Measurements from ENCODE around the gene RHOD. TPM values are rescaled to one million over a fixed set of nuclear protein-coding genes. Genes with fewer than 3 reads are reported as not detected.

The RHOD gene
- total RNA-seq, 1 donor from 2014 or later, result 19.5 TPM

- H3K36me3 Mint-ChIP-seq, result peaks cover 3% of the 10 kb centered on the region
- peaks cover 4% of the 10 kb centered on the region for H3K4me1 Mint-ChIP-seq
- no peaks in the 10 kb centered on the region for H3K9me3 Mint-ChIP-seq
- H3K4me3 Mint-ChIP-seq, result no peak overlapping the region
- H3K27ac Mint-ChIP-seq, result no peak overlapping the region
- no peaks in the 10 kb centered on the region for H3K27me3 Mint-ChIP-seq (ENCODE audit: low read depth)
- TF ChIP-seq, protein P1, sequence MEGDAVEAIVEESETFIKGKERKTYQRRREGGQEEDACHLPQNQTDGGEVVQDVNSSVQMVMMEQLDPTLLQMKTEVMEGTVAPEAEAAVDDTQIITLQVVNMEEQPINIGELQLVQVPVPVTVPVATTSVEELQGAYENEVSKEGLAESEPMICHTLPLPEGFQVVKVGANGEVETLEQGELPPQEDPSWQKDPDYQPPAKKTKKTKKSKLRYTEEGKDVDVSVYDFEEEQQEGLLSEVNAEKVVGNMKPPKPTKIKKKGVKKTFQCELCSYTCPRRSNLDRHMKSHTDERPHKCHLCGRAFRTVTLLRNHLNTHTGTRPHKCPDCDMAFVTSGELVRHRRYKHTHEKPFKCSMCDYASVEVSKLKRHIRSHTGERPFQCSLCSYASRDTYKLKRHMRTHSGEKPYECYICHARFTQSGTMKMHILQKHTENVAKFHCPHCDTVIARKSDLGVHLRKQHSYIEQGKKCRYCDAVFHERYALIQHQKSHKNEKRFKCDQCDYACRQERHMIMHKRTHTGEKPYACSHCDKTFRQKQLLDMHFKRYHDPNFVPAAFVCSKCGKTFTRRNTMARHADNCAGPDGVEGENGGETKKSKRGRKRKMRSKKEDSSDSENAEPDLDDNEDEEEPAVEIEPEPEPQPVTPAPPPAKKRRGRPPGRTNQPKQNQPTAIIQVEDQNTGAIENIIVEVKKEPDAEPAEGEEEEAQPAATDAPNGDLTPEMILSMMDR (IDR thresholded peaks at IDR 0.05; ENCODE audit: unreplicated experiment), result no peak
- DNase-seq (ENCODE audit: low spot score in 2 of 2, unreplicated experiment in 2 of 2), result no peak
Measured at GRCh38 chr11:67076202-67076601, 19.6 kb downstream of the RHOD start.

GRCh38 chr11:67079065-67079705 lies 22.5 kb downstream of the RHOD start:
- peaks cover 16% of the 10 kb centered on the region for H3K4me1 Mint-ChIP-seq
- H3K27me3 Mint-ChIP-seq (ENCODE audit: low read depth), result no peaks in the 10 kb centered on the region
- H3K27ac Mint-ChIP-seq, result no peak overlapping the region
- TF ChIP-seq, protein P1 (IDR thresholded peaks at IDR 0.05; ENCODE audit: unreplicated experiment), result no peak
- no peaks in the 10 kb centered on the region for H3K9me3 Mint-ChIP-seq
- DNase-seq (ENCODE audit: low spot score in 2 of 2, unreplicated experiment in 2 of 2), result no peak
- H3K36me3 Mint-ChIP-seq, result no peaks in the 10 kb centered on the region
- no peak overlapping the region for H3K4me3 Mint-ChIP-seq

DNA sequence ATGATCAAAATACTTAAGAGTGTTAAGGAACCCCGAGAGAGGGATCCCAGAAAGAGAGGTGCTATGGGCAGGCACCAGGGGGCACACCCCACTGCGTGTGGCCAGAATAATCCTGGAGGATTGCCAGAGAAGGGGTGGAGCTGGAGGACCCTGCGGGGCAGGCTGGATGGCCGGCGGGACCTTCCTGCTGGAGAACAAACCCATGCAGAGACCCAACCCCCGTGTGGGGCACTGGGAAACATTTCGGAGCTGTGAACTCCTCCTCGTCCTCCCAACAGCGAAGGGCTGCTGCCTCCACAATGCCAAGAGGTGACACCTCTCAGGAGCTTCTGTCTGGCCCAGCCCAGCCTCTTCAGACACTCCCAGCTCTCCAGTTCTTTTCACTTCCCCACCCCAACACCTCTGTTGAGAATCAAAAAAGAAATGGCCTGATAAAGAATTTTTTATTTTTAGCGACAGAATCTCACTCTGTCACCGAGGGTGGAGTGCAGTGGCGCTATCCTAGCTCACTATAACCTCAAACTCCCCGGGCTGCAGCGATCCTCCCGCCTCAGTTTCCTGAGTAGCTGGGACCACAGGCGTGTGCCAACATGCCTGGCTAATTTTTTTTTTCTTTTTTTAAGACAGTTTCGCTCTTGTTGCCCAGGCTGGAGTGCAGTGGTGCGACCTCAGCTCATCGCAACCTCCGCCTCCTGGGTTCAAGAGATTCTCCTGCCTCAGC lies 25.6 kb downstream of the RHOD start:
- no peaks in the 10 kb centered on the region for H3K36me3 Mint-ChIP-seq
- no peaks in the 10 kb centered on the region for H3K27me3 Mint-ChIP-seq (ENCODE audit: low read depth)
- H3K27ac Mint-ChIP-seq, result no peak overlapping the region
- H3K4me1 Mint-ChIP-seq, result peaks cover 16% of the 10 kb centered on the region
- no peak for DNase-seq (ENCODE audit: low spot score in 2 of 2, unreplicated experiment in 2 of 2)
- no peak overlapping the region for H3K4me3 Mint-ChIP-seq
- TF ChIP-seq, protein P1 (IDR thresholded peaks at IDR 0.05; ENCODE audit: unreplicated experiment), result no peak
- H3K9me3 Mint-ChIP-seq, result no peaks in the 10 kb centered on the region

DNA sequence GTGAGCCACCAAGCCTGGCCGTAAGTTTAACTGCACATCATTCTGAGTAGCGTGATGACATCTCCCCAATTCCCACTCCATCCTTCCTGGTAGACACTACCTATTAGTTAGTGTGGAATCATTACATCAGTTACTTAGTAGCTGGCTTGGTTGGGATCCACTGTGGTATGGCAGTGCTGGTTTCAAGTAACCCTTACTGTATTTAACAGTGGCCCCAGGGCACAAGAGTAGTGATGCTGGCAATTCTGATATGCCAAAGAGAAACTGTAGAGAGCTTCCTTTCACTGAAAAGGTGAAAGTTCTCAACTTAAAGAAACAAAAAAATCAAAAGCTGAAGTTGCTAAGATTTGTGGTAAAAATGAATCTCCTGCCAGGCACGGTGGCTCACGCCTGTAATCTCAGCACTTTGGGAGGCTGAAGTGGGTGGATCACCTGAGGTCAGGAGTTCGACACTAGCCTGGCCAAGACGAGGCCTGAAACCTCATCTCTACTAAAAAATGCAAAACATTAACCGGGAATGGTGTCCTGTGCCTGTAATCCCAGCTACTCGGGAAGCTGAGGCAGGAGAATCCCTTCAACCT lies 27.2 kb downstream of the RHOD start:
- no peak overlapping the region for H3K4me3 Mint-ChIP-seq
- no peak overlapping the region for H3K27ac Mint-ChIP-seq
- no peaks in the 10 kb centered on the region for H3K27me3 Mint-ChIP-seq (ENCODE audit: low read depth)
- no peaks in the 10 kb centered on the region for H3K36me3 Mint-ChIP-seq
- TF ChIP-seq, protein P1 (IDR thresholded peaks at IDR 0.05; ENCODE audit: unreplicated experiment), result no peak
- peaks cover 12% of the 10 kb centered on the region for H3K4me1 Mint-ChIP-seq
- no peaks in the 10 kb centered on the region for H3K9me3 Mint-ChIP-seq
- DNase-seq (ENCODE audit: low spot score in 2 of 2, unreplicated experiment in 2 of 2), result no peak

DNA sequence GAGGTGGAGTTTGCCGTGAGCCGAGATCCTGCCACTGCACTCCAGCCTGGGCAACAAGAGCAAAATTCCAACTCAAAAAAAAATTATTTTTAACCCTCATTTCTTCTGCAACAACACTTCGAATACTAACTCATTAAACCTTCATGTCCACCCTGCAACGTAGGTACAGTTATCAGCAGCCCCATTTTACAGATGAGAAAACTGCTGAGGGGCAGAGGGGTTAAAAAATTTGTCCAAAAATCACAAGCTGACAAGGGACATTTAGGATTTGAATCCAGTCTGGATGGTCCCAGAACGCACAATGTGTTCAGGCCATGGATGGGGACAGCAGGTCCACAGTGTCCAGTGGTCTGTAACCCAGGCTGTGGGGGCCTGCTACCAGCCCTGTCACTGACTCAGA lies 29.0 kb downstream of the RHOD start:
- Mint-ChIP-seq H3K36me3 (no peaks in the 10 kb centered on the region), H3K4me3 (no peak overlapping the region), H3K9me3 (no peaks in the 10 kb centered on the region), H3K27me3 (ENCODE audit: low read depth) (no peaks in the 10 kb centered on the region), H3K27ac (no peak overlapping the region), H3K4me1 (peaks cover 12% of the 10 kb centered on the region)
- DNase-seq (ENCODE audit: low spot score in 2 of 2, unreplicated experiment in 2 of 2), result no peak
- TF ChIP-seq, protein P1 (IDR thresholded peaks at IDR 0.05; ENCODE audit: unreplicated experiment), result no peak

Data from mesothelial cell of epicardium (in vitro differentiated cells).